Astrocyte of the cerebellum (primary cell): ENCODE measurements around the gene CRYM.
"Not testable (repeated sequence)": the region's sequence is repeated elsewhere in the genome, so short reads cannot be mapped to it uniquely, and the experiment has no call there.

Experiments
- DNase-seq: peaks from one replicate; pipeline ENCODE4 v3.0.0-alpha.2; 2011; ENCODE audit warnings: low read depth
- H3K4me3 ChIP-seq: 2 replicates; pipeline ENCODE4 v1.5.1; 2011; ENCODE audit warnings: mild to moderate bottlenecking, low read depth, low read length, moderate library complexity
- CTCF ChIP-seq: IDR thresholded peaks from 2 replicates; pipeline ENCODE4 v1.5.1; 2012; ENCODE audit warnings: low read length, low read depth, moderate library complexity, mild to moderate bottlenecking; ENCODE audit errors: missing control alignments
- in situ Hi-C: cut with HindIII; loops from 2 replicates; pipeline ENCODE4 v1.10.0; 2017; ENCODE audit warnings: low sequenced_read_pairs

The CRYM gene

DNA sequence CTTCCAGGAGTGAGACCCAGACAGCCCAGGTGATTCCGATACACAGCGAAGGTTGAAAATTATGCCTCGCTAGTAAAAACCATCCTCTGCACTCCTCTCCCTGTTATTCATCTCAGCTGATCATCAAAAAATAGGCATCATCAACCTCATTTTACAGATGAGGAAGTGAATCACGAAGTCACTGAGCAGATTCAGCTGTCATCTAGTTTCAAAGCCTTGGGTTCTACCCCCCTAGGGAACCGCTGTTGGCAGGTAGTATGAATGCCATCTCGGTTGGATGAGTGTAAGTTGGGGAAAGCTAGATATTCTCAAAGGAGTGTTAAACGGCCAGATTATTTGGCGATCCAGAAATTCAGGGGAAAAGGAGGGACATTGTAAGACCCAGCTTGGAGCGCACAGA lies 2.0 kb downstream of the CRYM start:
- H3K4me3 ChIP-seq: no peak overlapping the region
- in situ Hi-C loops: no loop called here
- TF ChIP-seq CTCF: no peak
- DNase-seq: no peak

DNA sequence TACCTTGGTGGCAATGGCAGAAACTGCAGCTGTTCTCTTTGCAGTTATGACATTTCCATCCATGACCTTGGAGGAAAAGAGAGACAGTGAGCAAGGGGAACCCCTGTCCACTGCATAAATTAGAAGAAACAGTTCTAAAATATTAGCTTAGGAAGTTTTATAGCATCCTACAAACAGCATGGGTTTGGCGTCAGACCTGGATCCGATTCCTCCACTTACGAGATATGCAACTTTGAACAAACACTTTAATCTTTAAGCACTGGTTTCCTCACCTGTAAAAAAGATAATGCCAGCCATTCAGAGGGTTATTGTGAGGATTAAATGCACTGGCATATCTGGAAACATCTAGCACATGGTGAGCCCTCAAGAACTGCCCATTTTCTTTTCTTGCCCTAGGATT lies 2.6 kb downstream of the CRYM start:
- H3K4me3 ChIP-seq: no peak overlapping the region
- in situ Hi-C loops: no loop called here
- no peak for TF ChIP-seq CTCF
- no peak for DNase-seq

DNA sequence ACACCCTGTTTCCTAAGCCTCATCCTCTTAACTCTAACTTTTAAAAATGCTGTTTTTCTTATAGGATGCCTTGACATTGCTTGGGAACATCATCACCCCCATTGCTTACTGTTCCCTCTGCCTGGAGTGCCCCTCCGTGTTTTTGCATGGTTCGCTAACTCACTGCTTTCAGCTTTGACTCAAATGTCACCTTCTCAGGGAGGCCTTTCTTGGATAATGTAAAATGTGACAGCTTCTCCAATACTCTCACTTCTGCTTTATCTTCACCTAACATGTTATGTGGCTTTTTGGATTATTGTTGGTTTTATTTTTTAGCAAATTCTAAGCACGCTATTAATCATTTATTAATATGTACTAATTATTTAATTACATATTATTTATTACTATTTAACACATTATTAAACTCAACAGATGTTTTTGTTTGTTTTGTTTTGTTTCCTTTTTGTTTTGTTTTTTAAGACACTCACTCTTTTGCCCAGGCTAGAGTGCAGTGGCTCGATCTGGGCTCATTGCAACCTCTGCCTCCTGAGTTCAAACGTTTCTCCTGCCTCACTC lies 3.8 kb downstream of the CRYM start:
- no peak for DNase-seq
- no peak for TF ChIP-seq CTCF
- no peak overlapping the region for H3K4me3 ChIP-seq
- in situ Hi-C loops: no loop called here

- in situ Hi-C loops, H3K4me3 ChIP-seq: not testable (repeated sequence)
Observed at GRCh38 chr16:21272763-21273162, 5.3 kb downstream of the CRYM start.

DNA sequence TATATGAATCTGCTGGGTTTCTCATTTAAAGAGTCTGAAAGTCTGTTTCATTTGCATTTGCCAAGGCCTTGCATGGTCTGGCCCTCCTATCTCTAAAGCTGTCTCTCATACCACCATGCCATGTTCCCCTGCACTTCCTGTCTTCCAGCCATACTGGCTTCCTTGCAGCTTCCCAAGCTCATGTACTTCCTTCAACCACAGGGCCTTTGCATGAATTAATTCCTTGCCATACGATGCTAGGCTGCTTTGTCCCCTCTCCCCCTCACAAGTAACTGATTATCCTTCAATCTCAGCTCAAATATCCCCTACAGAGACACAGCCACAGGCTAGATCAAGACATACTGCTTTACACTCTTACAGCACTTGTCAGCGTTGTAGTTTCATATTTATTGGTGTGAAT lies 5.8 kb downstream of the CRYM start:
- TF ChIP-seq CTCF: no peak
- DNase-seq: no peak
- H3K4me3 ChIP-seq: no peak overlapping the region
- in situ Hi-C loops: no loop called here

More at GRCh38 chr16:21272763-21273162, 5.3 kb downstream of the CRYM start:
- DNase-seq: not testable (repeated sequence)

- no peak for TF ChIP-seq CTCF
- DNase-seq: no peak
- in situ Hi-C loops: loop anchor here (5.0 kb wide), 1 partner anchor 36 kb away; the partner anchor contains the start of gene ANKS4B
- H3K4me3 ChIP-seq: no peak overlapping the region
Observed at GRCh38 chr16:21268236-21268635, 9.9 kb downstream of the CRYM start.

GRCh38 chr16:21267298-21267697 lies 10.8 kb downstream of the CRYM start:
- no peak for TF ChIP-seq CTCF
- DNase-seq: no peak
- H3K4me3 ChIP-seq: no peak overlapping the region
- in situ Hi-C loops: loop anchor here (5.0 kb wide), 1 partner anchor 35 kb away; the partner anchor contains the start of gene ANKS4B
